ENCODE measurements around the gene AMH. TPM values are rescaled to one million over a fixed set of nuclear protein-coding genes. Genes with fewer than 3 reads are reported as not detected.

Gene AMH
- total and polyA plus RNA-seq, 2 of the 13 experiments (the other 11 are each of a cell fraction or from before 2014, with no cell fraction given) = 0.03 to 0.18 TPM

- TF ChIP-seq, protein P1, sequence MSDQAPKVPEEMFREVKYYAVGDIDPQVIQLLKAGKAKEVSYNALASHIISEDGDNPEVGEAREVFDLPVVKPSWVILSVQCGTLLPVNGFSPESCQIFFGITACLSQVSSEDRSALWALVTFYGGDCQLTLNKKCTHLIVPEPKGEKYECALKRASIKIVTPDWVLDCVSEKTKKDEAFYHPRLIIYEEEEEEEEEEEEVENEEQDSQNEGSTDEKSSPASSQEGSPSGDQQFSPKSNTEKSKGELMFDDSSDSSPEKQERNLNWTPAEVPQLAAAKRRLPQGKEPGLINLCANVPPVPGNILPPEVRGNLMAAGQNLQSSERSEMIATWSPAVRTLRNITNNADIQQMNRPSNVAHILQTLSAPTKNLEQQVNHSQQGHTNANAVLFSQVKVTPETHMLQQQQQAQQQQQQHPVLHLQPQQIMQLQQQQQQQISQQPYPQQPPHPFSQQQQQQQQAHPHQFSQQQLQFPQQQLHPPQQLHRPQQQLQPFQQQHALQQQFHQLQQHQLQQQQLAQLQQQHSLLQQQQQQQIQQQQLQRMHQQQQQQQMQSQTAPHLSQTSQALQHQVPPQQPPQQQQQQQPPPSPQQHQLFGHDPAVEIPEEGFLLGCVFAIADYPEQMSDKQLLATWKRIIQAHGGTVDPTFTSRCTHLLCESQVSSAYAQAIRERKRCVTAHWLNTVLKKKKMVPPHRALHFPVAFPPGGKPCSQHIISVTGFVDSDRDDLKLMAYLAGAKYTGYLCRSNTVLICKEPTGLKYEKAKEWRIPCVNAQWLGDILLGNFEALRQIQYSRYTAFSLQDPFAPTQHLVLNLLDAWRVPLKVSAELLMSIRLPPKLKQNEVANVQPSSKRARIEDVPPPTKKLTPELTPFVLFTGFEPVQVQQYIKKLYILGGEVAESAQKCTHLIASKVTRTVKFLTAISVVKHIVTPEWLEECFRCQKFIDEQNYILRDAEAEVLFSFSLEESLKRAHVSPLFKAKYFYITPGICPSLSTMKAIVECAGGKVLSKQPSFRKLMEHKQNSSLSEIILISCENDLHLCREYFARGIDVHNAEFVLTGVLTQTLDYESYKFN (CRISPR knock-in tag; conservative IDR thresholded peaks at IDR 0.05) = no peak; the same call in 1 of the 2 replicates
- no peak for TF ChIP-seq ZNF44 (CRISPR knock-in tag; IDR thresholded peaks at IDR 0.05)
- TF ChIP-seq KLF16 (CRISPR knock-in tag; IDR thresholded peaks at IDR 0.05) = no peak
- TF ChIP-seq PHF21A (CRISPR knock-in tag; IDR thresholded peaks at IDR 0.05) = no peak
- TF ChIP-seq, protein P2, sequence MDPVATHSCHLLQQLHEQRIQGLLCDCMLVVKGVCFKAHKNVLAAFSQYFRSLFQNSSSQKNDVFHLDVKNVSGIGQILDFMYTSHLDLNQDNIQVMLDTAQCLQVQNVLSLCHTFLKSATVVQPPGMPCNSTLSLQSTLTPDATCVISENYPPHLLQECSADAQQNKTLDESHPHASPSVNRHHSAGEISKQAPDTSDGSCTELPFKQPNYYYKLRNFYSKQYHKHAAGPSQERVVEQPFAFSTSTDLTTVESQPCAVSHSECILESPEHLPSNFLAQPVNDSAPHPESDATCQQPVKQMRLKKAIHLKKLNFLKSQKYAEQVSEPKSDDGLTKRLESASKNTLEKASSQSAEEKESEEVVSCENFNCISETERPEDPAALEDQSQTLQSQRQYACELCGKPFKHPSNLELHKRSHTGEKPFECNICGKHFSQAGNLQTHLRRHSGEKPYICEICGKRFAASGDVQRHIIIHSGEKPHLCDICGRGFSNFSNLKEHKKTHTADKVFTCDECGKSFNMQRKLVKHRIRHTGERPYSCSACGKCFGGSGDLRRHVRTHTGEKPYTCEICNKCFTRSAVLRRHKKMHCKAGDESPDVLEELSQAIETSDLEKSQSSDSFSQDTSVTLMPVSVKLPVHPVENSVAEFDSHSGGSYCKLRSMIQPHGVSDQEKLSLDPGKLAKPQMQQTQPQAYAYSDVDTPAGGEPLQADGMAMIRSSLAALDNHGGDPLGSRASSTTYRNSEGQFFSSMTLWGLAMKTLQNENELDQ (CRISPR knock-in tag; IDR thresholded peaks at IDR 0.05; ENCODE audit: borderline replicate concordance) = no peak
- TF ChIP-seq ZNF292 (CRISPR knock-in tag; IDR thresholded peaks at IDR 0.05; ENCODE audit: borderline replicate concordance, low read depth) = no peak
- TF ChIP-seq RARG (CRISPR knock-in tag; IDR thresholded peaks at IDR 0.05; ENCODE audit: low read depth) = no peak
- TF ChIP-seq TCF7 (IDR thresholded peaks at IDR 0.05; ENCODE audit: low read depth) = no peak
- no peak for TF ChIP-seq GABPB1 (CRISPR knock-in tag; IDR thresholded peaks at IDR 0.05)
- TF ChIP-seq ZNF138 (CRISPR knock-in tag; IDR thresholded peaks at IDR 0.05; ENCODE audit: low read depth) = no peak
- TF ChIP-seq ZNF747 (CRISPR knock-in tag; IDR thresholded peaks at IDR 0.05; ENCODE audit: borderline replicate concordance) = no peak
- TF ChIP-seq, protein P3, sequence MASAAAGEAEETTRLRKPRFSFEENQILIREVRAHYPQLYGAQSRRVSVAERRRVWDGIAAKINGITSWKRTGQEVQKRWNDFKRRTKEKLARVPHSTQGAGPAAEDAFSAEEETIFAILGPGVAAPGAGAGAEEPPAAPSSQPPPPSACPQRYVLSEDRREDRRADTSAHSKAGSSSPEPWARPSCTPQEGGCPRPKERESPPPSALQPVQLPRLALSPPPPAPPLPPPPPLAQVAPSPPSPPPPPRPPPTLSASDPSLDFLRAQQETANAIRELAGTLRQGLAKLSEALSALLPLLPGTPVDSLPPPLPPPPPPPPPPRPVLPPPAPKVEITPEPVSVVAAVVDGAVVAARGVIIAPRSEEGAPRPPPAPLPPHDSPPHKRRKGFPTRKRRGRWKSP (CRISPR knock-in tag; IDR thresholded peaks at IDR 0.05) = no peak
- TF ChIP-seq EZH2 (conservative IDR thresholded peaks at IDR 0.05; ENCODE audit: low read depth, low read length) = no peak
- TF ChIP-seq, protein P4, sequence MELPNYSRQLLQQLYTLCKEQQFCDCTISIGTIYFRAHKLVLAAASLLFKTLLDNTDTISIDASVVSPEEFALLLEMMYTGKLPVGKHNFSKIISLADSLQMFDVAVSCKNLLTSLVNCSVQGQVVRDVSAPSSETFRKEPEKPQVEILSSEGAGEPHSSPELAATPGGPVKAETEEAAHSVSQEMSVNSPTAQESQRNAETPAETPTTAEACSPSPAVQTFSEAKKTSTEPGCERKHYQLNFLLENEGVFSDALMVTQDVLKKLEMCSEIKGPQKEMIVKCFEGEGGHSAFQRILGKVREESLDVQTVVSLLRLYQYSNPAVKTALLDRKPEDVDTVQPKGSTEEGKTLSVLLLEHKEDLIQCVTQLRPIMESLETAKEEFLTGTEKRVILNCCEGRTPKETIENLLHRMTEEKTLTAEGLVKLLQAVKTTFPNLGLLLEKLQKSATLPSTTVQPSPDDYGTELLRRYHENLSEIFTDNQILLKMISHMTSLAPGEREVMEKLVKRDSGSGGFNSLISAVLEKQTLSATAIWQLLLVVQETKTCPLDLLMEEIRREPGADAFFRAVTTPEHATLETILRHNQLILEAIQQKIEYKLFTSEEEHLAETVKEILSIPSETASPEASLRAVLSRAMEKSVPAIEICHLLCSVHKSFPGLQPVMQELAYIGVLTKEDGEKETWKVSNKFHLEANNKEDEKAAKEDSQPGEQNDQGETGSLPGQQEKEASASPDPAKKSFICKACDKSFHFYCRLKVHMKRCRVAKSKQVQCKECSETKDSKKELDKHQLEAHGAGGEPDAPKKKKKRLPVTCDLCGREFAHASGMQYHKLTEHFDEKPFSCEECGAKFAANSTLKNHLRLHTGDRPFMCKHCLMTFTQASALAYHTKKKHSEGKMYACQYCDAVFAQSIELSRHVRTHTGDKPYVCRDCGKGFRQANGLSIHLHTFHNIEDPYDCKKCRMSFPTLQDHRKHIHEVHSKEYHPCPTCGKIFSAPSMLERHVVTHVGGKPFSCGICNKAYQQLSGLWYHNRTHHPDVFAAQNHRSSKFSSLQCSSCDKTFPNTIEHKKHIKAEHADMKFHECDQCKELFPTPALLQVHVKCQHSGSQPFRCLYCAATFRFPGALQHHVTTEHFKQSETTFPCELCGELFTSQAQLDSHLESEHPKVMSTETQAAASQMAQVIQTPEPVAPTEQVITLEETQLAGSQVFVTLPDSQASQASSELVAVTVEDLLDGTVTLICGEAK (IDR thresholded peaks at IDR 0.05) = no peak
- TF ChIP-seq, protein P4 (CRISPR knock-in tag; IDR thresholded peaks at IDR 0.05) = peak; percentile 47
Observed at GRCh38 chr19:2252797-2253105, 3.6 kb downstream of the AMH start (continued).

All from HepG2 (cell line).